LNCAP (cell line): ENCODE data around the gene L3MBTL3.

Experiments used
- TF ChIP-seq, protein P1 (sequence below): fragments of 450-650 bp; IDR thresholded peaks from 2 replicates; pipeline ENCODE4 v1.5.1; 2017; ENCODE audit warnings: mild to moderate bottlenecking

The L3MBTL3 gene

DNA sequence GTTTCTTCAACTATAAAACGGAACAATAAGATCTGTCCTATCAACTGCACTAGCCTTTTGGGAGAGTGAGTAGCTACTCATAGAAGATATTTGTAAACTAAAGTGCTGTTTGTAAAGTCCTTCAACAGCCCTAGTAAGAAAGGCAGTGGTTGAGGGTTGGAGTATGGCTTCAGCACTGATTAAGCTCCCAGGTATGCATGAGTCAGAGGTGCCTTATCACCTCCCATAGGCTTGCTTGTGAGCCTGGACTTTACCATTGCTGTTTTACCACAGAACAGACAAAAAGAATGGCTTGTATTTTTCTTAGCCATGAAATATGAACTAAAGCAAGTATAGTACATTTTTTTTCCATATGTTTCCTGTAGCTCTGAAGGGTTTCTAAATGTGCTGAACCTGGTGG is 160.3 kb downstream of the L3MBTL3 start:
- TF ChIP-seq, protein P1, sequence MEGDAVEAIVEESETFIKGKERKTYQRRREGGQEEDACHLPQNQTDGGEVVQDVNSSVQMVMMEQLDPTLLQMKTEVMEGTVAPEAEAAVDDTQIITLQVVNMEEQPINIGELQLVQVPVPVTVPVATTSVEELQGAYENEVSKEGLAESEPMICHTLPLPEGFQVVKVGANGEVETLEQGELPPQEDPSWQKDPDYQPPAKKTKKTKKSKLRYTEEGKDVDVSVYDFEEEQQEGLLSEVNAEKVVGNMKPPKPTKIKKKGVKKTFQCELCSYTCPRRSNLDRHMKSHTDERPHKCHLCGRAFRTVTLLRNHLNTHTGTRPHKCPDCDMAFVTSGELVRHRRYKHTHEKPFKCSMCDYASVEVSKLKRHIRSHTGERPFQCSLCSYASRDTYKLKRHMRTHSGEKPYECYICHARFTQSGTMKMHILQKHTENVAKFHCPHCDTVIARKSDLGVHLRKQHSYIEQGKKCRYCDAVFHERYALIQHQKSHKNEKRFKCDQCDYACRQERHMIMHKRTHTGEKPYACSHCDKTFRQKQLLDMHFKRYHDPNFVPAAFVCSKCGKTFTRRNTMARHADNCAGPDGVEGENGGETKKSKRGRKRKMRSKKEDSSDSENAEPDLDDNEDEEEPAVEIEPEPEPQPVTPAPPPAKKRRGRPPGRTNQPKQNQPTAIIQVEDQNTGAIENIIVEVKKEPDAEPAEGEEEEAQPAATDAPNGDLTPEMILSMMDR: no peak

DNA sequence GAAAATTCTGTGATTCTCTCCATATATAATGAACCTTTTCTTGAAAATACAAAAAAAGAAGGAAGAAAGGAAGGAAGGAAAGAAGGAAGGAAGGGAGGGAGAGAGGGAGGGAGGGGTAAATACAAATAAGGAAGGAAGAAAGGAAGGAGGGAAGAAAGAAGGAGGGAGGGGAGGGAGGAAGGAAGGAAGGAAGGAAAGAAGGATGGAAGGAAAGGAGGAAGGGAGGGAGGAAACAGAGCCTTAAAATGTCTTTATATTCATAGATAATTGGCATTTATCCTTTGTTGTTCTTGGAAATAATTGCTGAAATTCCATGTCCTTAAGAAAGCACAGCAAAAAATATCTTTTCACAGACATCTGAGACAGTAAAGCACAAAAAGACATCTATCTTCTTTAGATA is 164.1 kb downstream of the L3MBTL3 start:
- TF ChIP-seq, protein P1: no peak

- TF ChIP-seq, protein P1: no peak
Measured at GRCh38 chr6:130183271-130184222, 165.2 kb downstream of the L3MBTL3 start.

DNA sequence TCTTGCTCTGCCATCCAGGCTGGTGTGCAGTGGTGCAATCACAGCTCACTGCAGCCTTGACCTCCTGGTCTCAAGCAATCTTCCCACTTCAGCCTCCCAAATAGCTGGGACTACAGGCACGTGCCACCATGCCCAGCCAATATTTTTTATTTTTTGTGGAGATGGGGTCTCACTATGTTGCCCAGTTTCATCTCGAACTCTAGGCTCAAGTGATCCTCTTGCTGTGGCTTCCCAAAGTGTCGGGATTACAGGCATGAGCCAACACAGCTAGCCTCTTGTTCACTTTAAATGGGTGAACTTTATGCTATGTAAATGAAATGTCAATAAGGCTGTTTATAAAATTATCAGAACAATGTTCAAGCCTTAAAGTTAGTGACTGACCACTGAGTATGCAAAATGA is 167.3 kb downstream of the L3MBTL3 start:
- TF ChIP-seq, protein P1: no peak

- TF ChIP-seq, protein P1: no peak
Measured at GRCh38 chr6:130187335-130188206, 169.2 kb downstream of the L3MBTL3 start.

GRCh38 chr6:130188207-130188899 is 170.0 kb downstream of the L3MBTL3 start:
- TF ChIP-seq, protein P1: no peak
